LNCAP (cell line): ENCODE results near the gene ARHGEF10L.

ENCODE experiments used
- TF ChIP-seq, protein P1 (sequence below): fragments of 450-650 bp; IDR thresholded peaks from 2 replicates; pipeline ENCODE4 v1.5.1; 2017; ENCODE audit warnings: mild to moderate bottlenecking

The ARHGEF10L gene

DNA sequence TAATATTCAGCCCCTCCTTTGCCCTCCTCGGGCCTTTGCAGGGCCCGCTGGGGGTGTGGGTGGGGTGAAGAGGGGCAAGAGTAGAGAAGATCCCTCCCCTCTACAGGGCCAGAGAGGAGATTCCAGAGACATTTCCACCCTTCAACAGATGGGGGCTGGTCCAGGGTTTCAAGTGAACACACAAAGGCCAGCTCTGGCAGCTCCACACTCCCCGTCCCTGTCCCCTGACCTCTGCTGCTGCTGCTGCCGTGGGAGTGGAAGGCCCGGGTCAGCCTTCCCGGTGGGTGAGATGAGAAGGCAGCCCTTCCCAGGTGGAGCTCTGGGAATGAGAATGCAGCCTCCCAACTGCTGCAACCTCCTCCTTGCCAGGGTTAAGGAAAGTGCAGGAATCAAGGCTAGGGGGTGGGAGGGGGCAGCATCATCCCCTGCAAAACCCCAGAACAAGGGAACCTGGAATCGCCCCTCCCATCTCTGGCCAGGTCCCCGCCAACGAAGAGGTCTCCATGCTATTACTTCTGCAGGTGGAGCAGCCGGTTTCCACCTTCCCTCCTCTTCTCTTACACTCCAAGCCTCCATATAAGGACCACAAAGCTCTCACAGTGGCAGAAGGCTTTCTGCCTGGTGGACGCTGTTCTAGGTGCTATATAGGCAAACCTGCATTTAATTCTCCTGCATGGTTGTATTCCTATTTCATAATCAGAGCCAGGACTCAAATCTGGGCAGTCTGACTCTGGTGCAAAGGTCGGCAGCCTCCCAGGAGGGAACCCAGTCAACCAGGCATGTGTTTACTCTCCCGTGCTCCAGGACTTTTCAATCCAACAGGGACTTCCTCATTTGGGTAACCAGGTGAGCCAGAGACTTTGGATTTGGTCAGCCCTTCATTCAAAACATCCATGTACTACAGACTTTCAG is 22.9 kb upstream of the ARHGEF10L start:
- TF ChIP-seq, protein P1, sequence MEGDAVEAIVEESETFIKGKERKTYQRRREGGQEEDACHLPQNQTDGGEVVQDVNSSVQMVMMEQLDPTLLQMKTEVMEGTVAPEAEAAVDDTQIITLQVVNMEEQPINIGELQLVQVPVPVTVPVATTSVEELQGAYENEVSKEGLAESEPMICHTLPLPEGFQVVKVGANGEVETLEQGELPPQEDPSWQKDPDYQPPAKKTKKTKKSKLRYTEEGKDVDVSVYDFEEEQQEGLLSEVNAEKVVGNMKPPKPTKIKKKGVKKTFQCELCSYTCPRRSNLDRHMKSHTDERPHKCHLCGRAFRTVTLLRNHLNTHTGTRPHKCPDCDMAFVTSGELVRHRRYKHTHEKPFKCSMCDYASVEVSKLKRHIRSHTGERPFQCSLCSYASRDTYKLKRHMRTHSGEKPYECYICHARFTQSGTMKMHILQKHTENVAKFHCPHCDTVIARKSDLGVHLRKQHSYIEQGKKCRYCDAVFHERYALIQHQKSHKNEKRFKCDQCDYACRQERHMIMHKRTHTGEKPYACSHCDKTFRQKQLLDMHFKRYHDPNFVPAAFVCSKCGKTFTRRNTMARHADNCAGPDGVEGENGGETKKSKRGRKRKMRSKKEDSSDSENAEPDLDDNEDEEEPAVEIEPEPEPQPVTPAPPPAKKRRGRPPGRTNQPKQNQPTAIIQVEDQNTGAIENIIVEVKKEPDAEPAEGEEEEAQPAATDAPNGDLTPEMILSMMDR, result no peak

DNA sequence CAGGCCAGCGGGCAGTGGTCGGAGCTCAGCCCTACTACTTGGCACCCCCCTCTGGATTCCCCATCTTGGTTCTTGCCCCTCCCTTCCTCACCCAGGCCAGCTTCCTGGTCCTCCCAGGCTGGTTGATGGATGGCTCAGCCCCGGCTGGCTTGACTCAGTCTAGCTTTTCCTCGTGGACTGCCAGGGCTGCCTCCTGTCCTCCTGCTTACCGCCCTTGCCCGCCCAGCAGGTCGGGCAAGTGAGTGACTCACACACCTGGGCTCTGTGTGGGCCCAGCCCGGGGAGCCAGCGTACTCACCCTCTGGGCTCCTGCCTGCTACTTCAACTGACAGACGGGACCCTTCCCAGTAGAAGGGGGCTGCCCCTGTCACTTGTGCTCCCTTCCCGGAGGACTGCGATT is 19.5 kb upstream of the ARHGEF10L start:
- TF ChIP-seq, protein P1, result no peak

DNA sequence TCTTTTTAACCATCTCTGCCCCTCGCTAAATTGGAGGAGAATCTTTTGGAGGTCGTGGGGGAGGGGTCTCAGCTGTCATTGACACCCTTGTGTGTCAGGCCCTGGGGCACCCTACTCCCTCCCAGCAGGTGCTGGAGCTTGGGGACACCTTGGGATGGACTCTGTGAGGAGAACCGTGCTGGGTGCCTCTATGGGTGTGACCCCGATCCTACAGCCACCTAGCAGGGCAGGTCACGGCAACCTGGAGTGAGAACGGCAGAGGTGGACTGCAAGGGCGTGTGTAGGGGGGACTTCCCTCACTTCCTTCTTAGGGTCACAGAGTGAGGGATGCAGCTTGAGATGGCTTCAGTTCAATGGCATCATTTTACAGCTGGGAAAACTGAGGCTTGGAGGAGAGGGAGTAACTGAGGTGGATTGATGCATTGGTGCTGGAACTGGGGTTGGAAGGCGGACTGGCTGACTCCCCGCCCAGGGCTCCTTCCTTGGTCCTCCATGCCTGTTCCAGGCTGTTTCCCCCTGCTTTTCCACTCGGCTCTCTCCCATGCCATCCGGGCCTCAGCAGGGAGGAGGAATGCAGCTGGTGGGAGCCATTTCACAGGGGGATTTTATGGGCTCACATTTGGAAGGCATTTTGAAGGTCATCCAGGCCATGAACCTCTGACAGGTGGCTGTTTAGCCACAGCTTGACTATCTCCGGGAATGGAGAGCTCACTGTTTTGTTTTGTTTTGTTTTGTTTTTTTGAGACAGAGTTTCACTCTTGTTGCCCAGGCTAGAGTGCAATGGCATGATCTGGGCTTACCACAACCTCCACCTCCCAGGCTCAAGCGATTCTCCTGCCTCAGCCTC is 18.8 kb upstream of the ARHGEF10L start:
- TF ChIP-seq, protein P1, result no peak

DNA sequence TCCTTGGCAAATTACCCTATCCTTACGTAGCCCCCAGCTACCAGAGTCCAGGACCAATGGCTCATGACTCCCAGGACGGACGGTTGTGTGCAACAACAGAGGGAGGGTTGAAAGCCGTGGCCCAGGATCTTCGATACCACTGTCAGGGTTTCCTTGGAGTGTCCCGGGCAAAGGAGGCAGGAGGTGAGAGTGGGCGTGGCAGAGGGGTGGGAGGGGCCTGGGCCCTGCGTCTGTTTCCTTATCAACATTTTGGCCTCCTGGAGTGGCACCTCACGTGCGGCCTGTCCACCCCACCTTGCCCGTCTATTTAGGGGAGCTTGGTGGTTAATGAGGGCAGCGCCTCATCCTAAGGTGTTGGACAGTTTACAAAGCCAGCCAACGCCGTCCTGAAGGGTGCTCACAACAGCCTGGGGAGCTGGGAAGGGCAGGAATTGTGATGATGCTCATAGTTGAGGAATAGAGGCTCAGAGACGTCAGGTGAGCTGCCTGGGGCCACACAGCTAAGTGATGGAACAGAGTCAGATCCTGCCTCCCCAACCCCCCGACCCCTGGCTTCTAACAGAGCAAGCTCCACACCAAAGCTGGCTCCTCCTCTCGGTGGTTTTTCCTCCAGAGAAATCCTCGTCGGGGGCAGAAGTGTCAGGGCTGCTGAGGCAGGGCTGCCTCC is 17.4 kb upstream of the ARHGEF10L start:
- TF ChIP-seq, protein P1, result no peak

DNA sequence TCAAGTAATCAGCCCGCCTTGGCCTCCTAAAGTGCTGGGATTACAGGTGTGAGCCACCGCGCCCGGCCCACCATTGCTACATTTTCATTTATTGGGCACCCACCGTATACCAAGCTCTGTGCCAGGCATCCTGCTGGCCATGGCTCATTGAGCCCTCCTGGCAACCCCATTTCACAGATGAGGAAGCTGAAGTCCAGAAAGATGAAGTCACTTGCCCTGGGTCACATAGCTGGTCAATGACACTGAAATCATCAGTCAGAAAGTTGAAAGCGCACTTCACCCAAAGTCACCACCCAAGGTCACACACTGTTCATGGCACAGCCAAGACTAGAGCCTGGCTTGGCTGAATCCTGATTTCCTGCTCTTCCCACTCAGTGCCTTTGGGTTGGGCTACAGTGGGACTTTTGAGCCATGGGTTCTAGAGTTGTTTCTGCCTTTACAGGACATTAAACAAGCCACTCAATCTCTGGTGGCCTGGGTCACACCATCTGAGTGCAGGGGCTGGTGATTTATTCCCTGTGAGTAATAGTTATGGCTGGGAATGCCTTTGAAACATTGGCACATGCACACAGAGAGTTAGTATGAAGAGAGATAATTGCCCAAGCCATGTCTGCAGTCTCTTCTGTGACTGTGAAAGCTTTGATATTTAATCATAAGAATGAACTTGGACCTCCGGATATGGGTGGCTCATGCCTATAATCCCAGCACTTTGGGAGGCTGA is 16.0 kb upstream of the ARHGEF10L start:
- TF ChIP-seq, protein P1, result no peak

DNA sequence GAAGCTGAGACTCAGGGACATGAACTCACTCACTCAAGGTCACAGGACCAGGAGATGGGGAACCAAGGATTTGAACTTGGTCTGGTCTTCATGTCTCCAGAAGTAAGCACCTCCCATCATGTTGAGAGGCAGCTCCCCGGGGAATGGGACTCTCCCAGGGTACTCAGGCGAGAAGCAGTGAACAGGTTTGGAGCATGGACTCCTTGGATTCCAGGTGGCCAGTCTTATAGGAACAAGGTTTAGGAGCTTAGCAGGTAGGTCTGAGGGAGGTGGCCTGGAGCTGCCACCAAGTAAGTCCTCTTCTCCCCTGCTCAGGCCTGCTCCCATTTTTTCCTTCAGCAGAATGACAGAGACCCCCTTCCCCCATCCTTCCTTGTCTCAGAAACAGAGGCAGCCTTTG is 14.9 kb upstream of the ARHGEF10L start:
- TF ChIP-seq, protein P1, result no peak
